Kidney epithelial cell (primary cell): ENCODE measurements around the gene RASA1. TPM values are rescaled to one million over a fixed set of nuclear protein-coding genes. Genes with fewer than 3 reads are reported as not detected.
A peak's percentile ranks its signal among the peaks of the same experiment; 100 is the strongest.

ENCODE experiments used
- DNase-seq: peaks from one replicate; pipeline ENCODE4 v3.0.0-alpha.2; 2010; ENCODE audit warnings: low read depth
- H3K27me3 ChIP-seq: 2 replicates; pipeline ENCODE4 v1.6.0; 2011; ENCODE audit warnings: low read length; ENCODE audit not compliant: control insufficient read depth, insufficient read depth
- H3K36me3 ChIP-seq: 2 replicates; pipeline ENCODE4 v1.5.1; 2011; ENCODE audit warnings: low read length; ENCODE audit not compliant: control insufficient read depth, insufficient read depth
- H3K4me3 ChIP-seq: 2 replicates; pipeline ENCODE4 v1.5.1; 2011; ENCODE audit warnings: low read depth, mild to moderate bottlenecking, control low read depth, low read length
- total RNA-seq: library from RNA; depleted of rRNA; stranded (reverse); fragments of >200 nt; gene quantifications from 2 replicates; pipeline ENCODE4 v1.2.3, GENCODE V29; 2015
- TF ChIP-seq, protein P1 (sequence below): IDR thresholded peaks from 2 replicates; pipeline ENCODE4 v1.5.1; 2011; ENCODE audit warnings: mild to moderate bottlenecking, moderate library complexity, low read length, control low read depth, inconsistent platforms; ENCODE audit not compliant: insufficient read depth, poor library complexity, severe bottlenecking

Gene RASA1
- total RNA-seq, 1 donor from 2014 or later, result 42.8 TPM

DNA sequence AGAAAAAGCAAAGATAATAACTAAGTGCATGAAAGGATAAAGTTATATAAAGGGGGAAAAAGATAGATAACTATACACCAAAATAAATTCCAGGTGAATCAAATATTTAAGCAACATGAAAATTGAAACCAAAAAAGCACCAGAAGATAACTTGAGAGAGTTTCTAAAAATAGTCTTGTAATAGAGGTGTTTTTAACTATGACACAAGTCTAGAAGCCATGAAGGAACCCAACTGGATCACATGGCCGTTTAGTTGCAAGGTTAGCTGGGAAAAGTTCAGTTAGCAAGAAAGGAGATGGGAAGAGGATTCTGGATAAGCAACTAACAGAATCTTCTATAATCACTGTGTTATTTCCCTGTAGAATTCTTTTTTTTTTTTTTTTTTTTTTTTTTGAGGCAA, 9.2 kb upstream of the RASA1 start:
- TF ChIP-seq, protein P1, sequence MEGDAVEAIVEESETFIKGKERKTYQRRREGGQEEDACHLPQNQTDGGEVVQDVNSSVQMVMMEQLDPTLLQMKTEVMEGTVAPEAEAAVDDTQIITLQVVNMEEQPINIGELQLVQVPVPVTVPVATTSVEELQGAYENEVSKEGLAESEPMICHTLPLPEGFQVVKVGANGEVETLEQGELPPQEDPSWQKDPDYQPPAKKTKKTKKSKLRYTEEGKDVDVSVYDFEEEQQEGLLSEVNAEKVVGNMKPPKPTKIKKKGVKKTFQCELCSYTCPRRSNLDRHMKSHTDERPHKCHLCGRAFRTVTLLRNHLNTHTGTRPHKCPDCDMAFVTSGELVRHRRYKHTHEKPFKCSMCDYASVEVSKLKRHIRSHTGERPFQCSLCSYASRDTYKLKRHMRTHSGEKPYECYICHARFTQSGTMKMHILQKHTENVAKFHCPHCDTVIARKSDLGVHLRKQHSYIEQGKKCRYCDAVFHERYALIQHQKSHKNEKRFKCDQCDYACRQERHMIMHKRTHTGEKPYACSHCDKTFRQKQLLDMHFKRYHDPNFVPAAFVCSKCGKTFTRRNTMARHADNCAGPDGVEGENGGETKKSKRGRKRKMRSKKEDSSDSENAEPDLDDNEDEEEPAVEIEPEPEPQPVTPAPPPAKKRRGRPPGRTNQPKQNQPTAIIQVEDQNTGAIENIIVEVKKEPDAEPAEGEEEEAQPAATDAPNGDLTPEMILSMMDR, result no peak
- Histone ChIP-seq H3K4me3 (no peak overlapping the region), H3K36me3 (no peaks in the 10 kb centered on the region), H3K27me3 (no peaks in the 10 kb centered on the region)
- no peak for DNase-seq

DNA sequence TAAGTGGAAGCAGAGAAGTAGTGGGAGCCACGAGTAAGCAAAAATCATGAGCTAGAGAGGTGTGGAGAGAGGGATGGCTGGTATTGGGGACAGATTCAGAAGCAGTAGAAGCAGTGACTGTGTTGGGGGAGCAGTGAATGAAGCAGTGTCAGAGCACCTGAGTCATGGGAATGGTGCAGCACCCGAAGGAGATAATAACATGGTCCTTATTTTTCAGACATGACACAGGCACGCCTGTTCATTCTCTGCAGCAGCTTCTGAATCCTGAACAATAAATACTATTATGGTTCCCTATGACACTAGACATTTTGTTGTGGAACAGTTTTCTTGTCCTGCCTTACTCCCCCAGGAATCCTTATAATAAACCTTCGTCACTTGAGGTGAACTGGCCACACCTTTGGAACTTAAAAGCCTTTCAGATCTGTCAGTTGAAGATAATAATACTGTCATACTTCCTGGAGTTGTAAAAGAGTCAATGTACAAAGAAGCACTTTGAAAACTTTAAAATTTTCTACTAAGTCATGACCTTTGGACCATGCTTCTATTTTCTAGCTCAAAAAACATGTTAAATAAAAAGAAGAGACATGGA, 7.0 kb upstream of the RASA1 start:
- no peak overlapping the region for H3K4me3 ChIP-seq
- H3K27me3 ChIP-seq, result no peaks in the 10 kb centered on the region
- H3K36me3 ChIP-seq, result no peaks in the 10 kb centered on the region
- TF ChIP-seq, protein P1, result no peak
- no peak for DNase-seq

DNA sequence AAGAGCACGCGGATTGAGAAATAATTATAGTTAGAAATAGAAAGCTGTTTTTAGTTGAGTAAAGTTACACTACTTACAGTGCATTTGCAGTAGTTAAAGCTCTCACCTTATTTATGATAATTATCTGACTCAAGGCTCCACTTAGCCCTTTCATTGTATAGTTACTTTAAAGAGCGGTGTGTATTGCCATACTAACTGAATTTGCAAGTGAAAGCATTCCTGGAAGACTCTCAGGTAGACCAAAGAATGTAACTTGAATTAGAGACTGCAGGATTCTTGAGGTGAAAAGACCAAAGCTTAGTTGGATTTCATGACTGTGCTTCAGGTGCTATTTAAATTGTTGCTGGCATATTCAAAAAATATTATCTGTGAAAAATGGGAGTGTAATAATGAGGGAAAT, 4.2 kb upstream of the RASA1 start:
- no peaks in the 10 kb centered on the region for H3K36me3 ChIP-seq
- no peaks in the 10 kb centered on the region for H3K27me3 ChIP-seq
- DNase-seq, result no peak
- H3K4me3 ChIP-seq, result no peak overlapping the region
- TF ChIP-seq, protein P1, result no peak

DNA sequence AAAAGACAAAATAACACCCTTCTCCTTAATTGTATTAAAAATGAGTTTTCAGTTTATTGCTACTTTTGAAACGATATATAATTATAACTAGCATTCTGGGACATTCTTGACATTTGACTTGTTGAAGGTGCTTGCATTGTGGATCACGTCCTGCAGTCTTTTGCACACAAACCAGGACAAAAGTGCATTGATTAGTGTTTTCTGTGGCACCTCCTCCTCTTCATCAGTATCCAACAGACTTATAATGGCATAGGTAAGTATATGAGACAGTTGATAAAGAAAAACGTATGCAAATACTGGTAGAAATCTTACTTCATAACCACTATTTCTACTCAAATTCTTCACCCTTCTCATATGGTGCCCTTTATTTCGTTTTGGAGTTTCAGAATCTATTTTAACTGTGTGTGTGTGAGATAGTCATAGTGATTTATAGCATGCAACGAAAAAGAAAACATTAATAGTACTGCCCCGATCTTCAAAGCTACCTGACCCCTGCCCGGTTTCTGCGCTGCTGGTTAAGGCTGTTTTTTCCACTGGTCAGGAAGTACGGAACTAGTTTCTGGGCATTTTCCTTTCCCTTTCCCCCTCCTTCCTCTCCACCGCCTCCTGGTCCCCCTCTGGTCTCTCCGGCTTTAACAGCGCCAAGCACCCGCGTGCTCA, 639 bp upstream of the RASA1 start:
- no peaks in the 10 kb centered on the region for H3K36me3 ChIP-seq
- no peaks in the 10 kb centered on the region for H3K27me3 ChIP-seq
- no peak for DNase-seq
- peak overlapping the region; percentile 92 for H3K4me3 ChIP-seq
- TF ChIP-seq, protein P1, result no peak

DNA sequence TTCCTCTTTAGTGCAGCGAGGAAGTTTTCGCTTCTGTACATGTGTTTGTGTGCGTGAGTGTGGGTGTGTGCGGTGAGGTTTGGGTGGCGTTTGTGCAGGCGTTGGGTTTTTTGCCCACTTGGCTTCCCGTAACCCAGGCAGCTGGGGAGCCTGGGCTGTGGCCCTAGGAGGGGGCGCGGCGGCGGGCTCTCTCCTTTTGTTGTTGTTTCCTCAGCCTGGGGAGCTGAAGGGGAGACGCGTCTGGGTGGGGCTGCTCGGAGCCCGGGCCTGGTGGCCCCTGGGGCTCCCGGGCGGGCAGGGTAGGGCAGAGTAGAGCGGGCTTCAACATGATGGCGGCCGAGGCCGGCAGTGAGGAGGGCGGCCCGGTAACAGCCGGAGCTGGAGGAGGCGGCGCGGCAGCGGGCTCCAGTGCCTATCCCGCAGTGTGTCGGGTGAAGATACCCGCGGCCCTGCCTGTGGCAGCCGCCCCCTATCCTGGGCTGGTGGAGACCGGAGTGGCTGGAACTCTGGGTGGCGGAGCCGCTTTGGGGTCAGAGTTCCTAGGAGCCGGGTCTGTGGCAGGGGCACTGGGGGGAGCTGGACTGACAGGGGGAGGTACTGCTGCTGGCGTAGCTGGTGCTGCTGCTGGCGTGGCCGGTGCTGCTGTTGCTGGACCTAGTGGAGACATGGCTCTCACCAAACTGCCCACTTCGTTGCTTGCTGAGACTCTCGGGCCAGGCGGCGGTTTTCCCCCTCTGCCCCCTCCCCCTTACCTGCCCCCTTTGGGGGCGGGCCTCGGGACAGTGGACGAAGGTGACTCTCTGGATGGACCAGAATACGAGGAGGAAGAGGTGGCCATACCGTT, 665 bp downstream of the RASA1 start:
- Histone ChIP-seq H3K27me3 (no peaks in the 10 kb centered on the region), H3K36me3 (no peaks in the 10 kb centered on the region), H3K4me3 (peak overlapping the region; percentile 92)
- no peak for DNase-seq
- TF ChIP-seq, protein P1, result no peak
